B cell (primary cell): ENCODE data around the gene VPS37C.

Experiments used
- CTCF ChIP-seq: fragments of 200-600 bp; IDR thresholded peaks from one replicate; pipeline ENCODE4 v1.8.0; 2022; ENCODE audit warnings: antibody characterized with exemption, mild to moderate bottlenecking
- EZH2 ChIP-seq: IDR thresholded peaks from 2 replicates; pipeline ENCODE4 v1.6.1; 2012; ENCODE audit warnings: borderline replicate concordance, low read depth, mild to moderate bottlenecking, moderate library complexity, low read length; ENCODE audit not compliant: insufficient read depth, poor library complexity, severe bottlenecking

GRCh38 chr11:61164606-61165424, 3.6 kb upstream of the VPS37C start:
- TF ChIP-seq CTCF (no peak), EZH2 (no peak)
